HCT116 (cell line): Measurements from ENCODE around the gene ZBTB16. TPM values are rescaled to one million over a fixed set of nuclear protein-coding genes. Genes with fewer than 3 reads are reported as not detected.

Source experiments
- ATAC-seq: fragments of 200-7000 bp; cut with Tn5 transposase; 2 replicates; pipeline ENCODE4 v1.9.1; 2020; ENCODE audit warnings: mild to moderate bottlenecking, moderate library complexity
- BruUV-seq: library from RNA; stranded (reverse); fragments of 400-500 nt; replicated peaks from 2 replicates; lab custom pipeline; 2021; lab: Mats Ljungman, UMichigan
- CTCF ChIA-PET: fragments of 300-600 bp; sonication (Branson Sonifier 250); formaldehyde crosslinking; loops from one replicate; lab custom pipeline; 2021; ENCODE audit warnings: antibody characterized with exemption; lab: Charles Lee
- POLR2A ChIA-PET: fragments of 300-600, 350-600 bp; sonication (Branson Sonifier 250); formaldehyde crosslinking; loops from one replicate; lab custom pipeline; 2021; ENCODE audit warnings: antibody characterized with exemption; lab: Charles Lee
- RAD21 ChIA-PET, 2 experiments: fragments of 300-600 bp; sonication (Branson Sonifier 250); formaldehyde crosslinking; loops; one replicate each; lab custom pipeline; 2023; ENCODE audit warnings: low total read pairs in 2 of 2; ENCODE audit not compliant: uncharacterized antibody in 2 of 2, unreplicated experiment in 2 of 2, low non-redundant PET in 1 of 2; lab: Charles Lee
- DNase-seq: peaks from one replicate; pipeline ENCODE4 v3.0.0-alpha.2; 2010; ENCODE audit warnings: low read depth, low spot score
- H2AFZ ChIP-seq: fragments of 200-600 bp; shearing (Covaris generic), sonication (generic); 2 replicates; pipeline ENCODE4 v1.6.1; 2017; ENCODE audit warnings: low read depth, mixed run types, mixed read lengths, antibody characterized with exemption, low read length; ENCODE audit not compliant: poor library complexity, severe bottlenecking
- H3K27ac ChIP-seq: 2 replicates; pipeline ENCODE4 v1.5.1; 2012; ENCODE audit warnings: low read depth, low read length
- H3K27me3 ChIP-seq: fragments of 200-600 bp; sonication (generic); 2 replicates; pipeline ENCODE4 v1.6.1; 2016; ENCODE audit warnings: mixed run types, low read length, mixed read lengths; ENCODE audit not compliant: insufficient read depth
- H3K36me3 ChIP-seq, 2 experiments: fragments of 200-500 bp in 1 of 2; fragments of 200-600 bp in 1 of 2; sonication (Bioruptor generic) in 1 of 2; sonication (generic) in 1 of 2; 2 replicates each; pipeline versions ENCODE4 v1.5.1 to v1.6.1; 2014 to 2016; ENCODE audit warnings: low read length in 2 of 2, inconsistent platforms in 1 of 2, mixed read lengths in 1 of 2, mixed run types in 1 of 2; ENCODE audit not compliant: insufficient read depth in 2 of 2, control insufficient read depth in 1 of 2
- H3K4me1 ChIP-seq, 2 experiments: fragments of 200-600 bp in 1 of 2; sonication (generic) in 1 of 2; 2 replicates each; pipeline versions ENCODE4 v1.5.1 to v1.6.1; 2012 to 2017; ENCODE audit warnings: low read length in 2 of 2, inconsistent platforms in 1 of 2, mild to moderate bottlenecking in 1 of 2, mixed read lengths in 1 of 2, mixed run types in 1 of 2, moderate library complexity in 1 of 2; ENCODE audit not compliant: insufficient read depth in 2 of 2, control insufficient read depth in 1 of 2
- H3K4me2 ChIP-seq: fragments of 200-600 bp; sonication (generic); 2 replicates; pipeline ENCODE4 v1.6.1; 2017; ENCODE audit warnings: mixed run types, low read length, mixed read lengths
- H3K4me3 ChIP-seq, 2 experiments: fragments of 200-600 bp in 1 of 2; sonication (generic) in 1 of 2; replicated peaks in 1 of 2; 2 replicates each; pipeline ENCODE4 v1.5.1; 2011 to 2016; ENCODE audit warnings: low read length in 2 of 2, control low read depth in 1 of 2, low read depth in 1 of 2, mild to moderate bottlenecking in 1 of 2, mixed read lengths in 1 of 2, mixed run types in 1 of 2
- H3K79me2 ChIP-seq: fragments of 200-600 bp; sonication (generic); 2 replicates; pipeline ENCODE4 v1.6.1; 2017; ENCODE audit warnings: mild to moderate bottlenecking, mixed run types, low read length, moderate library complexity, mixed read lengths; ENCODE audit not compliant: insufficient read depth
- H3K9ac ChIP-seq: fragments of 200-600 bp; sonication (generic); 2 replicates; pipeline ENCODE4 v1.6.1; 2016; ENCODE audit warnings: low read length, mixed read lengths
- H3K9me2 ChIP-seq: fragments of 200-600 bp; sonication (generic), shearing (Covaris generic); 2 replicates; pipeline ENCODE4 v1.6.1; 2017; ENCODE audit warnings: mixed run types, mild to moderate bottlenecking, moderate library complexity; ENCODE audit not compliant: insufficient read depth
- H3K9me3 ChIP-seq, 2 experiments: fragments of 200-500 bp in 1 of 2; fragments of 200-600 bp in 1 of 2; sonication (Bioruptor generic) in 1 of 2; sonication (generic) in 1 of 2; 2 replicates each; pipeline ENCODE4 v1.6.1; 2014 to 2017; ENCODE audit warnings: low read length in 2 of 2, mixed read lengths in 2 of 2, inconsistent platforms in 1 of 2, low read depth in 1 of 2, mild to moderate bottlenecking in 1 of 2, mixed run types in 1 of 2, moderate library complexity in 1 of 2; ENCODE audit not compliant: control insufficient read depth in 1 of 2, insufficient read depth in 1 of 2
- H4K20me1 ChIP-seq: fragments of 200-600 bp; sonication (generic), shearing (Covaris generic); 2 replicates; pipeline ENCODE4 v1.6.1; 2017; ENCODE audit warnings: mixed run types, mild to moderate bottlenecking, moderate library complexity; ENCODE audit not compliant: insufficient read depth
- ATF3 ChIP-seq: IDR thresholded peaks from 2 replicates; pipeline ENCODE4 v1.6.1; 2012
- ELF1 ChIP-seq: IDR thresholded peaks from 2 replicates; pipeline ENCODE4 v1.6.1; 2012; ENCODE audit warnings: low read depth, borderline replicate concordance
- FOSL1 ChIP-seq: IDR thresholded peaks from 2 replicates; pipeline ENCODE4 v1.6.1; 2012; ENCODE audit warnings: low read depth
- MAX ChIP-seq: IDR thresholded peaks from 2 replicates; pipeline ENCODE4 v1.6.1; 2012
- REST ChIP-seq: IDR thresholded peaks from 2 replicates; pipeline ENCODE4 v1.6.1; 2012; ENCODE audit warnings: low read depth
- SIN3A ChIP-seq: IDR thresholded peaks from 2 replicates; pipeline ENCODE4 v1.6.1; 2012; ENCODE audit warnings: low read depth
- SRF ChIP-seq: IDR thresholded peaks from 2 replicates; pipeline ENCODE4 v1.6.1; 2012; ENCODE audit warnings: low read depth
- TCF7L2 ChIP-seq: IDR thresholded peaks from 2 replicates; pipeline ENCODE4 v1.7.0; 2011; ENCODE audit warnings: borderline replicate concordance, inconsistent platforms; ENCODE audit not compliant: insufficient read depth, insufficient read length; ENCODE audit errors: extremely low read depth
- YY1 ChIP-seq: IDR thresholded peaks from 2 replicates; pipeline ENCODE4 v1.6.1; 2011; ENCODE audit warnings: low read length, low read depth, moderate library complexity, mild to moderate bottlenecking; ENCODE audit not compliant: insufficient replicate concordance; ENCODE audit errors: extremely low read depth
- ZNF274 ChIP-seq: fragments of 200-500 bp; sonication (Bioruptor generic); IDR thresholded peaks from 2 replicates; pipeline ENCODE4 v1.6.1; 2014; ENCODE audit warnings: mild to moderate bottlenecking, low read depth, low read length, inconsistent platforms
- intact Hi-C: fragments of 100-400 bp; cut with micrococcal nuclease; formaldehyde crosslinking; loops from 2 replicates; pipeline ENCODE4 v1.10.0; 2022
- total RNA-seq: library from RNA; stranded (reverse); gene quantifications from one replicate; pipeline ENCODE4 v1.2.1, GENCODE V29; 2021; ENCODE audit not compliant: unreplicated experiment

Gene ZBTB16
- total RNA-seq, 1 experiment from 2014 or later = 0.30 TPM

- ChIA-PET POLR2A (no interaction called here), RAD21 (no interaction called here), CTCF (no interaction called here)
- Histone ChIP-seq H4K20me1 (no peaks in the 10 kb centered on the region), H3K9ac (no peak overlapping the region), H3K36me3 (no peaks in the 10 kb centered on the region), H3K4me1 (no peaks in the 10 kb centered on the region), H3K9me3 (no peaks in the 10 kb centered on the region), H3K9me2 (no peaks in the 10 kb centered on the region), H3K27me3 (peaks cover 33% of the 10 kb centered on the region), H3K27ac (no peak overlapping the region), H2AFZ (no peak overlapping the region), H3K79me2 (no peaks in the 10 kb centered on the region), H3K4me2 (no peak overlapping the region), H3K4me3 (no peak overlapping the region)
- TF ChIP-seq FOSL1 (no peak), YY1 (no peak), SIN3A (no peak), ELF1 (no peak), MAX (no peak), REST (no peak), SRF (no peak), ATF3 (no peak), ZNF274 (no peak), TCF7L2 (no peak)
- BruUV-seq = no TSS peak
- ATAC-seq (no peak), DNase-seq (no peak)
- intact Hi-C loops = no loop called here
These were observed 18.2 kb downstream of the ZBTB16 start for GRCh38 chr11:114077482-114078305.
